OCI-LY3 (cell line): ENCODE data around the gene SPC24.

Experiments
- H2AFZ ChIP-seq: fragments of 200-600, 300-600 bp; shearing (Covaris generic); 2 replicates; pipeline ENCODE4 v1.6.0; 2014; ENCODE audit warnings: antibody characterized with exemption, low read depth, low read length
- H3K27ac ChIP-seq: fragments of 200-600, 300-600 bp; sonication (generic); 2 replicates; pipeline ENCODE4 v1.5.1; 2014; ENCODE audit warnings: mild to moderate bottlenecking, low read length, moderate library complexity, mixed read lengths
- H3K27me3 ChIP-seq: fragments of 200-600, 300-600 bp; sonication (generic); 2 replicates; pipeline ENCODE4 v1.6.1; 2014; ENCODE audit warnings: low read depth, low read length, mixed read lengths
- H3K36me3 ChIP-seq: fragments of 200-600, 300-600 bp; sonication (generic); replicated peaks from 2 replicates; pipeline ENCODE3; 2014; ENCODE audit warnings: low read depth, low read length, mixed read lengths
- H3K4me1 ChIP-seq: fragments of 300-600, 200-600 bp; sonication (generic); 2 replicates; pipeline ENCODE4 v1.6.1; 2014; ENCODE audit warnings: low read length, mixed read lengths
- H3K4me2 ChIP-seq: fragments of 200-600, 300-600 bp; sonication (generic); 2 replicates; pipeline ENCODE4 v1.6.1; 2014; ENCODE audit warnings: low read length, mixed read lengths
- H3K4me3 ChIP-seq: fragments of 300-600, 200-600 bp; sonication (generic); 2 replicates; pipeline ENCODE4 v1.5.1; 2014; ENCODE audit warnings: antibody characterized with exemption, mild to moderate bottlenecking, low read length, moderate library complexity
- H3K79me2 ChIP-seq: fragments of 300-600, 200-600 bp; shearing (Covaris generic); 2 replicates; pipeline ENCODE4 v1.6.1; 2014; ENCODE audit warnings: mild to moderate bottlenecking, low read length, mixed read lengths
- H3K9ac ChIP-seq: fragments of 300-600, 200-600 bp; shearing (Covaris generic); 2 replicates; pipeline ENCODE4 v1.6.0; 2014; ENCODE audit warnings: mild to moderate bottlenecking, low read length, moderate library complexity
- H3K9me3 ChIP-seq: fragments of 200-600, 300-600 bp; shearing (Covaris generic); 2 replicates; pipeline ENCODE4 v1.6.1; 2014; ENCODE audit warnings: low read length, mixed read lengths; ENCODE audit not compliant: insufficient read depth
- H4K20me1 ChIP-seq: fragments of 200-600, 300-600 bp; sonication (generic); 2 replicates; pipeline ENCODE4 v1.6.1; 2016; ENCODE audit warnings: low read length, mixed read lengths; ENCODE audit not compliant: insufficient read depth
- EZH2phosphoT487 ChIP-seq: fragments of 200-600 bp; shearing (Covaris generic); IDR thresholded peaks from 2 replicates; pipeline ENCODE4 v1.6.1; 2018; ENCODE audit warnings: antibody characterized with exemption, mixed run types, low read depth
- TF ChIP-seq, protein P1 (sequence below): fragments of 200-600, 300-600 bp; sonication (generic); IDR thresholded peaks from 2 replicates; pipeline ENCODE4 v1.5.1; 2014; ENCODE audit warnings: antibody characterized with exemption, low read length, low read depth

SPC24 gene

DNA sequence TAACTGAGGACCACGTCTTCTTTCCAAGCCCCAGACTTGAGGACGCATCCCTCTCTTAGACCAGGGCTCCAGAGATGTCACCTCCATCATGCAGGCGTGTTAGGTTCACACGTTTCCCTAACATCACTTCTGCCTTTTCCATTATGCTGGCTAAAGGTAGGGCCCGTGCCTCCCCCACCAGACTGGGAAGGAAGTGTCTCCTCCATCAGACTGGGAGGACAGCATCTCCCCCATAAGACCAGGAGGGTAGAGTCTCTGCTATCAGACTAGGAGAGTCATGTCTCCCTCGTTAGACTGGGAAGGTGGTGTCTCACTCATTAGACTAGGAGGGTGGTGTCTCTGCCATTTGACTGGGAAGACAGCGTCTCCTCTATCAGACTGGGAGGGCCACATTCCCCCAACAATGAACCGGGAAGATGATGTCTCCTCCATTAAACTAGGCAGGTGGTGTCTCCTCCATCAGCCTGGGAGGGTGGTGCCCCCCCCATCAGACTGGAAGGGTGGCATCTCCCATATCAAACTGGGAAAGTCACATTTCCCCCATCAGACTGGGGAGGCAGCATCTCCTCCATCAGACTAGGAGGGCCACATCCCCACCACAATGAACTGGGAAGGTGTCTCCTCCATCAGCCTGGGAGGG lies 18.1 kb upstream of the SPC24 start:
- Histone ChIP-seq H3K79me2 (no peaks in the 10 kb centered on the region), H3K9me3 (no peaks in the 10 kb centered on the region), H4K20me1 (no peaks in the 10 kb centered on the region), H3K27me3 (peaks cover 3% of the 10 kb centered on the region; the same call in 1 of the 2 replicates), H3K4me2 (no peak overlapping the region), H2AFZ (no peak overlapping the region), H3K9ac (no peak overlapping the region), H3K36me3 (peaks cover 4% of the 10 kb centered on the region), H3K4me3 (no peak overlapping the region), H3K4me1 (peaks cover under 1% of the 10 kb centered on the region), H3K27ac (no peak overlapping the region)
- no peak for TF ChIP-seq EZH2phosphoT487
- TF ChIP-seq, protein P1, sequence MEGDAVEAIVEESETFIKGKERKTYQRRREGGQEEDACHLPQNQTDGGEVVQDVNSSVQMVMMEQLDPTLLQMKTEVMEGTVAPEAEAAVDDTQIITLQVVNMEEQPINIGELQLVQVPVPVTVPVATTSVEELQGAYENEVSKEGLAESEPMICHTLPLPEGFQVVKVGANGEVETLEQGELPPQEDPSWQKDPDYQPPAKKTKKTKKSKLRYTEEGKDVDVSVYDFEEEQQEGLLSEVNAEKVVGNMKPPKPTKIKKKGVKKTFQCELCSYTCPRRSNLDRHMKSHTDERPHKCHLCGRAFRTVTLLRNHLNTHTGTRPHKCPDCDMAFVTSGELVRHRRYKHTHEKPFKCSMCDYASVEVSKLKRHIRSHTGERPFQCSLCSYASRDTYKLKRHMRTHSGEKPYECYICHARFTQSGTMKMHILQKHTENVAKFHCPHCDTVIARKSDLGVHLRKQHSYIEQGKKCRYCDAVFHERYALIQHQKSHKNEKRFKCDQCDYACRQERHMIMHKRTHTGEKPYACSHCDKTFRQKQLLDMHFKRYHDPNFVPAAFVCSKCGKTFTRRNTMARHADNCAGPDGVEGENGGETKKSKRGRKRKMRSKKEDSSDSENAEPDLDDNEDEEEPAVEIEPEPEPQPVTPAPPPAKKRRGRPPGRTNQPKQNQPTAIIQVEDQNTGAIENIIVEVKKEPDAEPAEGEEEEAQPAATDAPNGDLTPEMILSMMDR = no peak

DNA sequence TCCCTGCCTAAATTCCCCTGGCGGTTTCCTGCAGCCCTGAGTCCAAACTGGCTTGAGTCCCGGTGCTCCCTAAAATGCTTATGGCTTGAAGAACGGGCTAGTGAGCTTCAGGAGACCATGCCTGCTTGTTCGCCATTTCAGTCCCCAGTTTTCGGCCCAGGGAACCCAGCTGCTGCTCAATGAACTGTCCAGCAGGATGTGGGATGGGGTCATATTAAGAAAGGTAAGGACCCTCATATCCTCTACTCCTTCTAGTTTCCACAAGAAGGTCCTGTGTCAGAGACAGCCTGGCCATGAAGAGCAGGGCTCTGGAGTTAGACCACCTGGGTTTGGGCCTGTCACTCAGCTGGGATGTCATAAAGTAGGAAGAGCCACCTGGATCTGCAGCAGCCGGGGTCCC lies 17.0 kb upstream of the SPC24 start:
- no peak overlapping the region for H3K9ac ChIP-seq
- H3K4me2 ChIP-seq = no peak overlapping the region
- H2AFZ ChIP-seq = no peak overlapping the region
- H3K4me1 ChIP-seq = no peaks in the 10 kb centered on the region
- TF ChIP-seq EZH2phosphoT487 = no peak
- TF ChIP-seq, protein P1 = no peak
- no peaks in the 10 kb centered on the region for H3K9me3 ChIP-seq
- H3K79me2 ChIP-seq = no peaks in the 10 kb centered on the region
- no peak overlapping the region for H3K27ac ChIP-seq
- no peaks in the 10 kb centered on the region for H4K20me1 ChIP-seq
- no peaks in the 10 kb centered on the region for H3K27me3 ChIP-seq
- peaks cover 4% of the 10 kb centered on the region for H3K36me3 ChIP-seq
- no peak overlapping the region for H3K4me3 ChIP-seq

DNA sequence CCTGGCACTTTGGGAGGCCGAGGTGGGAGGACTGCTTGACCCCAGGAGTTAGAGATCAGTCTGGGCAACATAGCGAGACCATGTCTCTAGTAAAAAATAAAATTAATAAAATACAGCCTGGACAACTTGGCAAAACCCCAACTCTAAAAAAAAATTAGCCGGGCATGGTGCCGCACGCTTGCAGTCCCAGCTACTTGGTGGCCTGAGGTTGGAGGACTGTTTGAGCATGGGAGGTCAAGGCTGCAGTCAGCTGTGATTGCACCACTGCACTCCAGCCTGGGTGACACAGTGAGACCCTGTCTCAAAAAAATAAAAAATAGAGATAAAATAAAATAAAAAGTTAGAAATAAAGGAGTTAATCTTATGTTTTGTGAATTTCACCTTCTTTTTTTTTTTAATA lies 15.6 kb upstream of the SPC24 start:
- no peak overlapping the region for H3K27ac ChIP-seq
- no peak overlapping the region for H3K4me3 ChIP-seq
- H3K9me3 ChIP-seq = no peaks in the 10 kb centered on the region
- H3K9ac ChIP-seq = no peak overlapping the region
- H3K4me1 ChIP-seq = no peaks in the 10 kb centered on the region
- no peaks in the 10 kb centered on the region for H3K79me2 ChIP-seq
- no peak overlapping the region for H3K4me2 ChIP-seq
- TF ChIP-seq EZH2phosphoT487 = no peak
- TF ChIP-seq, protein P1 = no peak
- no peaks in the 10 kb centered on the region for H4K20me1 ChIP-seq
- no peak overlapping the region for H2AFZ ChIP-seq
- H3K36me3 ChIP-seq = peaks cover 4% of the 10 kb centered on the region
- H3K27me3 ChIP-seq = no peaks in the 10 kb centered on the region

DNA sequence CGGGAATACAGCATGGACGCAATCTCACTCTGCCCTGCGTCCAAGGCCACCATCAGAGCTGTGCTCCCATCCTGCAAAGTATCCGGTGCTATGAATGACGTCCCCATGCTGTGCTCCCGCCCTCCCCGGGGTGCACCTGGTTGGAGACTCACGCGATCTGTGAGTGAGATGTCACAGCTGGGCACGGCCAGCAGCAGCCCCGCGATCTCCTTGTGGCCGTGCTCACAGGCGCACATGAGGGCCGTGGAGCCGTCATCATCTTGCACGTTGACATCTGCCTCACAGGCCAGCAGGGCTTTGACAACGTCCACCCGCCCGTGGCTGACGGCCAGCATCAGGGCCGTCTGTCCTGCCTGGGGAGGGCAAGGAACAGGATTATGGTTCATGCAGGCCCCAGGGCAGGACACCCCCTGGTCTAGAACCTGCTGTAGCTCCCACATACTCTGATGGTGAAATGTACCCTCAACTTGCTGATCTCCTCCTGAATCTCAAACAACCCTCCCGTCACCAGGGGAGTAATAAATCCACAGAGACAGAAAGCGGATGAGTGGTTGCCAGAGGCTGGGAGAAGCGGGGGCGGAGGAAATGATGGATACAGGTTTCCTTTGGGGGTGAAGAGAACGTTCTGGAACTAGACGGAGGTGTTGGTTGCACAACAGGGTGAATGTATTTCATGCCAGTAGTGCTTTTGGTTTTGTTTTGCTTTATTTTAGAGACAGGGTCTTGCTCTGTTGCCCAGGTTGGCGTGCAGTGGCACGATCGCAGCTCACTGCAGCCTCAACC lies 14.5 kb upstream of the SPC24 start:
- Histone ChIP-seq H3K4me3 (no peak overlapping the region), H3K36me3 (peaks cover 4% of the 10 kb centered on the region), H2AFZ (no peak overlapping the region), H4K20me1 (no peaks in the 10 kb centered on the region), H3K27me3 (no peaks in the 10 kb centered on the region), H3K9ac (no peak overlapping the region), H3K4me1 (no peaks in the 10 kb centered on the region), H3K4me2 (no peak overlapping the region), H3K79me2 (no peaks in the 10 kb centered on the region), H3K9me3 (no peaks in the 10 kb centered on the region), H3K27ac (no peak overlapping the region)
- no peak for TF ChIP-seq EZH2phosphoT487
- TF ChIP-seq, protein P1 = no peak
